NCI-H82 (cell line): Measurements from ENCODE around the gene GPX1.

Experiments
- DNase-seq: peaks from one replicate; lab custom pipeline; 2025; lab: John Stamatoyannopoulos, UW

GPX1 gene

DNA sequence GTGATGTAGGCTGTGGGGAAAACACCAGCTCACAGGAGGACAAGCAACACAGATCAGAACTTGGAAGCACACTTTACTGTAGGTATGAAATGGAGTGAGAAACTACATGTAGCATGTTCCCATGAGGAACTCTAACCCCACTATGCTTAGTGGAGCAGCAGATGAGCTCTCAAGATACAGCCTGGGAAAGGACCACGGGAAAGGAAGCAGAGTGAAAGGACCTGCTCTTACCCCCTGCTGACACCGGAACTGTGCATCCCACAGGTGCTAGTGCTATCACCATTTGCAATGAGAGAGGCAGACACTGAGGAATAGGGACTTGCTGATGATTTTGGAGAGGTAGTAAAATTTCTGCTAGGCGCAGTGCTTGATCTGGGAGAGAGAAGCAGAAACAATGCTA lies 46.9 kb downstream of the GPX1 start:
- no peak for DNase-seq

DNA sequence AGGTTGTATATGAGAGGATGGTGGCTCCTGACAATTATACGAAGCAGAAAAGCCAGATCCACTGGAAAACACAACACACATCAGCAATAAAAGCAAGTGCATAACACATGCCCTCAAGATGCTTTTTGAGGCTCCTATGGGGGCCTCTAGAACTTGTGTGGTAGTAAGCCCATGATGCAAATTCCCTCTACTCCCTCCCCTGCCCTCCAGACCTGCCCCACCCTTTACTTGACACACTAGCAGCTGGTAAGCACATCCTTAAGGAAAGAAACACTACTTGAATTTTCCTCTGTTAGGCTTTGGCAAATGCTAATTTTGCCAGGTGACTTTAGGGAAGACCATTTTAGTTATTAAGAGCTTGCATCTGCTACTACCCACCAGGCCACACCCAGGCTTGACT lies 47.5 kb downstream of the GPX1 start:
- no peak for DNase-seq
